Measurements from ENCODE around the gene RASA3.

Gene RASA3

DNA sequence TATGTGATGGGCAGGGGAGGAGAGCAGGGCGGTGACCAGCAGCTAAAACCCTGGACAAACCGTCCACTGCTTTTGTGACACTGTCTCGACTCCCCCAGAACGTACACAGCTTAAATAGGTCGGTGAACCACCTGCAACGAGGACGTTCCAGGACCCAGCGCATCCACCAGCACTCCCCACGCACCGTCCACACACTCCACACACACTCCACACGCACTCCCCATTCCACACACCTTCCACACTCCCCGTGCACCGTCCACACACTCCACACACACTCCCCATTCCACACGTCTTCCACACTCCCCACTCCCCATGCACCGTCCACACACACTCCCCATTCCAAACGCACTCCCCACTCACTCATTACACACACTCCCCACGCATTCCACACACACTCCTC lies 120.3 kb downstream of the RASA3 start:
- DNase-seq (ENCODE audit: low read depth): no peak
- no peak overlapping the region for H3K4me3 ChIP-seq (replicated peaks; ENCODE audit: low read depth, low read length)

DNA sequence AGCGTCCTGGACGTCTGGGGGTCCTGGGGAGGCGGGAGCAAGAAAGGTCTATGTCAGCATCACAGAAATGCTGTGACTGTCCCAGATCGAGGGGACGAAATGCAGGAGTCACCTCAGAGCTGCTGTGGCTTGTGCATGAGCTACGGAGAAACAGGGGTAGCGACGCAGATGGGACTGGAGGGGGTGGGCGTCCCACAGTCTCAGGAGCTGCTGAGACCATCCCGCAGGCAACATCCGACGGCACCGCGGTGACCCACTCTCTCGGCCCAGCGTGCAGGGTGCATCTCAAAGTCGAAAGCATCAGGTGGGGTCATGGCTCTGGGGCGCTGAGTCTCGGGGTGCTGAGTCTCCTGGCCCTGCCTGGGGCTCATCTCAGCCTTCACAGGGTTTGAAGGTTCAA lies 121.2 kb downstream of the RASA3 start:
- H3K4me3 ChIP-seq (replicated peaks; ENCODE audit: low read depth, low read length): no peak overlapping the region
- TF ChIP-seq, protein P1, sequence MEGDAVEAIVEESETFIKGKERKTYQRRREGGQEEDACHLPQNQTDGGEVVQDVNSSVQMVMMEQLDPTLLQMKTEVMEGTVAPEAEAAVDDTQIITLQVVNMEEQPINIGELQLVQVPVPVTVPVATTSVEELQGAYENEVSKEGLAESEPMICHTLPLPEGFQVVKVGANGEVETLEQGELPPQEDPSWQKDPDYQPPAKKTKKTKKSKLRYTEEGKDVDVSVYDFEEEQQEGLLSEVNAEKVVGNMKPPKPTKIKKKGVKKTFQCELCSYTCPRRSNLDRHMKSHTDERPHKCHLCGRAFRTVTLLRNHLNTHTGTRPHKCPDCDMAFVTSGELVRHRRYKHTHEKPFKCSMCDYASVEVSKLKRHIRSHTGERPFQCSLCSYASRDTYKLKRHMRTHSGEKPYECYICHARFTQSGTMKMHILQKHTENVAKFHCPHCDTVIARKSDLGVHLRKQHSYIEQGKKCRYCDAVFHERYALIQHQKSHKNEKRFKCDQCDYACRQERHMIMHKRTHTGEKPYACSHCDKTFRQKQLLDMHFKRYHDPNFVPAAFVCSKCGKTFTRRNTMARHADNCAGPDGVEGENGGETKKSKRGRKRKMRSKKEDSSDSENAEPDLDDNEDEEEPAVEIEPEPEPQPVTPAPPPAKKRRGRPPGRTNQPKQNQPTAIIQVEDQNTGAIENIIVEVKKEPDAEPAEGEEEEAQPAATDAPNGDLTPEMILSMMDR (IDR thresholded peaks at IDR 0.05; ENCODE audit: low read length, missing control alignments): no peak
- DNase-seq (ENCODE audit: low read depth): no peak

More for the DNA sequence above, 120.3 kb downstream of the RASA3 start:
- TF ChIP-seq, protein P1 (IDR thresholded peaks at IDR 0.05; ENCODE audit: low read length, missing control alignments): no peak

DNA sequence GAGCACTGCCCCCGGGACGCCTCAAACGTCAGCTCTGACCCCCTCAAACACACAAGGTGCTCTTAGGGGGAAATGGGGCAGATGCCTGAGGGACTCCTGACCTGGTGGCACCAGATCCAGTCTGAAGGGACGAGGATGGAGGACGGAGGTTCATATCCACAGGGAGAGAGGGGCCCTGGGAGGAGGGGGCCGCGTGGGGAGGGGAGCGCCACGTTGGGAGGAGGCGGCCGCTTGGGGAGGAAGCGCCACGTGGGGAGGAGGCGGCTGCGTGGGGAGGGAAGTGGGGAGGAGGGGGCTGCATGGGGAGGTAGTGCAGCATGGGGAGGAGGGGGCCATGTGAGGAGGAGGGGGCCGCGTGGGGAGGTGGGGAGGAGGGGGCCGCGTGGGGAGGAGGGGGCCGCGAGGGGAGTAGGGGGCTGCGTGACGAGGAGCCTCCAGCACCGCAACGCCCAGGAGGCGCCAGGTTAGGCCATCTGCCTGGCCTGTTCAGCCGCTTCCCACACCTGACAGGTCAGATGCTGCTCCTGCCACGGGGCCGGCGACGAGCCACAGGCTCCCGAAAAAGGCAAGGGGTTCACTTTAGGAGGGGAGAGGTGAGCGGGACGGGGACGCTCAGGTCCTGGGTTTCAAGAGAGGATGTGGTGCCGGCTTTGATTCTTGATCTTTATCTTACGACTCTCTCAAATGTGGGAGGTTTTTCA lies 121.9 kb downstream of the RASA3 start:
- no peak for DNase-seq (ENCODE audit: low read depth)

DNA sequence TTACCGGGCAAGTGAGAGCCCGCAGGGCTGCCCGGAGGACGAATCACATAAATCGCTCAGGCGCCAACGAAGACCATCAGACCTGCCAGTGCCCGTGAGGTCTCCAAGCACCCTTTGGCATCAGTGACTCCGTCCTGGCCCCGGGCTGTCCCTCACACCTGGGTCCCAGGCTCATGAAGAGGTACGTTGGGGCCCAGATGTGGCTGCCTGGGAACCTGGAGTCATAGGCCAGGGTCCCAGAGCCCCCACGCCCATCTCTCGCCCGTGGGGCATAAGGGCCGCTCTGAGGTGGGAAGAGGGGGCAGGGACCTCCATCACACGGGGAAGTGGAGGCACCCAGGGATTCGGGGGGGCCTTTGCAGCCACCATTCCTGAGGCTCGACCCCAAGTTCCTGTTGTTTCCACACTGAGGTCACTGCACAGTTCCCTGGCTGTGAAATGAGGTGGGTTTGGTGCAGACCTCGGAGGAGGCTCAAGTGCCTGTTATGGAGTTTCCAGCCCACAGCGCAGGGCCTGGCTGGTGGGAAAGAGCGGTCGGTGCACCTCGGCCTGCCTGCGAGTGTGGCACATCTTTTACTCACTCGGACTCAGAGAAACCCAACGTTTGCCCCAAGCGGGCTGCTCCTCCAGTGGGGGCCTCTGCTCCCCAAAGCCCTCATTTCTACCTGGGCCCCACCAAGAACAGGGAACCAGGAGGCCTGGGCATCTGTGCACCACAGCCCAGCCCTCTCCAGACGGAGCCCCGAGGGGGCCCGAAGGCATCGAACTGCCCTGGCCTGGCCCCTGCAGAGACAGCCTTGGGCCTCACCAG lies 122.6 kb downstream of the RASA3 start:
- TF ChIP-seq, protein P1 (IDR thresholded peaks at IDR 0.05; ENCODE audit: low read length, missing control alignments): no peak

More for the DNA sequence above, 121.9 kb downstream of the RASA3 start:
- no peak overlapping the region for H3K4me3 ChIP-seq (replicated peaks; ENCODE audit: low read depth, low read length)
- TF ChIP-seq, protein P1 (IDR thresholded peaks at IDR 0.05; ENCODE audit: low read length, missing control alignments): no peak

DNA sequence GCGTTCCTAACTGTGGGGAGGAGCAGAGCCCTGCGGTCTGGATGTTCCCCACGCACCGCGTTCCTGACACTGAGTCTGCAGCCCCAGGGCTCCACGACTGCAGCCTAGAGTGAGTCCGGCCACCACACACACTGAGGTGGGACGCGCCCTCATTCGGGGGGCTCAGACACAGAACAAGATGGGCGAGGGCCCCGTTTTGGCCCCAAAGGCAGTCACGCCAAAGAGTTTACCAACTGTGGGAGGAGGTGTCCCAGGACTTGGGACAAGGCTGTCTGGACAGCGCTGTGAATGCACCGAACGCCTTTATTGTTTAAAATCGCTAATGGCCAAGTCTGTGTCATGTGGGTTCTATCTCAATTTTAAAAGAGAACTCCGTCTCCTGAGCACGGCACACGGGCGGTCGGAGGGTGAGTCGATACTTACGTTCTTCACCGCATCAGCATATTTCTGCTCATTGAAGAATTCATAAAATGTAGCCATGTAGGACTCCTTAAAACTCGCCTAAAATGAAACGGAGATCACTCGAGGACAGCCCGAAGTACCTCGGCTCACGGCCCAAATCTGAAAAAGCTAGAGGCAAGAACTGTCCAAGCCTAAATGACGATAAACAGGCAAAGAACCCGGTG lies 123.3 kb downstream of the RASA3 start:
- DNase-seq (ENCODE audit: low read depth): no peak
- H3K4me3 ChIP-seq (replicated peaks; ENCODE audit: low read depth, low read length): no peak overlapping the region
- TF ChIP-seq, protein P1 (IDR thresholded peaks at IDR 0.05; ENCODE audit: low read length, missing control alignments): no peak

More for the DNA sequence above, 122.6 kb downstream of the RASA3 start:
- no peak for DNase-seq (ENCODE audit: low read depth)
- H3K4me3 ChIP-seq (replicated peaks; ENCODE audit: low read depth, low read length): no peak overlapping the region

DNA sequence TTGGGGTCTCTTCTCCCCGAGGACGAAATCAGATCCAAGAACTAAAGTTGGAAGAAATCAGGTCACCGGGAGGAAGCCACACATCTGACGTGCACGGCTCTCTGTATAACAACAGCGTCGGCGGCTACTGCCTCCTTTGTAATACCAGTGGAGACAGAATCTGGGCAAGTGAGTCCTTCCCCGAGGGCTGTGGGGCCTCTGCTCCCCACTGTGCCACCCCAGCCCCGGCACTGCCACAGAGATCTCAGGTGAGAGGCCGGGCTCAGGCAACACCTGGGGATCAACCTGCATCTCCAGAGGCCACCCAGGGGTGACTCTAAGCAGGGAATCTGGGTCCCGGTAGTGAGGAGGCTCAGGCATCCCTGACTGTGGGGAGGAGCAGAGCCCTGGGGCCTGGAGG lies 124.9 kb downstream of the RASA3 start:
- H3K4me3 ChIP-seq (replicated peaks; ENCODE audit: low read depth, low read length): no peak overlapping the region
- TF ChIP-seq, protein P1 (IDR thresholded peaks at IDR 0.05; ENCODE audit: low read length, missing control alignments): no peak
- no peak for DNase-seq (ENCODE audit: low read depth)
